CD4-positive, alpha-beta T cell (primary cell): Measurements from ENCODE around the gene GNE. TPM values are rescaled to one million over a fixed set of nuclear protein-coding genes. Genes with fewer than 3 reads are reported as not detected.

Experiments used
- ATAC-seq: fragments of 200-7000 bp; cut with Tn5 transposase; one replicate; pipeline ENCODE4 v1.10.0; 2022; ENCODE audit warnings: mild to moderate bottlenecking; ENCODE audit not compliant: poor library complexity
- CTCF ChIA-PET: fragments of 350-600 bp; sonication (Branson Sonifier 250); formaldehyde crosslinking; loops from one replicate; lab custom pipeline; 2021; ENCODE audit warnings: antibody characterized with exemption, inconsistent platforms; lab: Charles Lee
- POLR2A ChIA-PET: fragments of 350-600 bp; sonication (Branson Sonifier 250); formaldehyde crosslinking; loops from one replicate; lab custom pipeline; 2021; ENCODE audit warnings: antibody characterized with exemption, inconsistent platforms; lab: Charles Lee
- DNase-seq, 14 experiments: peaks; one replicate each; pipeline ENCODE4 v3.0.0-alpha.2; 2013 to 2020; ENCODE audit warnings: mixed read lengths in 2 of 14
- H3K27ac ChIP-seq, 2 donors: one replicate each; pipeline versions ENCODE4 v1.5.1 to v1.7.0; 2013; ENCODE audit warnings: low read length in 2 of 2, low read depth in 1 of 2, mild to moderate bottlenecking in 1 of 2
- H3K27me3 ChIP-seq, 2 experiments: 1 replicate in 1 of 2; 2 replicates in 1 of 2; pipeline versions ENCODE4 v1.6.1 to v1.7.0; 2013; ENCODE audit warnings: low read length in 2 of 2, control low read depth in 1 of 2, mild to moderate bottlenecking in 1 of 2, moderate library complexity in 1 of 2; ENCODE audit not compliant: insufficient read depth in 2 of 2, control insufficient read depth in 1 of 2
- H3K36me3 ChIP-seq: one replicate; pipeline ENCODE4 v1.6.1; 2013; ENCODE audit warnings: low read length, control low read depth; ENCODE audit not compliant: insufficient read depth
- H3K4me1 ChIP-seq: one replicate; pipeline ENCODE4 v1.6.1; 2013; ENCODE audit warnings: low read length, control low read depth; ENCODE audit not compliant: insufficient read depth
- H3K4me3 ChIP-seq: one replicate; pipeline ENCODE4 v1.5.1; 2013; ENCODE audit warnings: mild to moderate bottlenecking, low read length, moderate library complexity
- H3K9me3 ChIP-seq, 2 experiments: 1 replicate in 1 of 2; 2 replicates in 1 of 2; pipeline versions ENCODE4 v1.6.1 to v1.7.0; 2013; ENCODE audit warnings: low read length in 2 of 2, mild to moderate bottlenecking in 2 of 2, control low read depth in 1 of 2, moderate library complexity in 1 of 2; ENCODE audit not compliant: control insufficient read depth in 1 of 2, insufficient read depth in 1 of 2
- H3K27ac Mint-ChIP-seq: one replicate; pipeline ENCODE4 v1.8.0; 2020; ENCODE audit warnings: mixed read lengths
- H3K27me3 Mint-ChIP-seq: one replicate; pipeline ENCODE4 v1.8.0; 2021; ENCODE audit warnings: mixed read lengths
- H3K36me3 Mint-ChIP-seq: one replicate; pipeline ENCODE4 v1.8.0; 2021; ENCODE audit warnings: low read depth, mixed read lengths
- H3K4me1 Mint-ChIP-seq: one replicate; pipeline ENCODE4 v1.8.0; 2021; ENCODE audit warnings: low read depth, mixed read lengths
- H3K4me3 Mint-ChIP-seq: one replicate; pipeline ENCODE4 v1.8.0; 2020; ENCODE audit warnings: mild to moderate bottlenecking, mixed read lengths
- H3K9me3 Mint-ChIP-seq: one replicate; pipeline ENCODE4 v1.8.0; 2020; ENCODE audit warnings: mixed read lengths
- intact Hi-C, 2 experiments: fragments of 100-400 bp; cut with DNase I in 1 of 2; cut with micrococcal nuclease in 1 of 2; formaldehyde crosslinking; loops; one replicate each; pipeline versions ENCODE4 v1.15.1 to v1.9.0; 2023 to 2025; cut with DNase I, micrococcal nuclease
- total RNA-seq, 174 experiments: library from RNA in 2 of 174; stranded (reverse) in 2 of 174; gene quantifications; one replicate each; pipeline ENCODE4 v1.2.3 and lab custom pipeline; 2021 to 2026
- TF ChIP-seq, protein P1 (sequence below): fragments of 200-600 bp; IDR thresholded peaks from one replicate; pipeline ENCODE4 v1.8.0; 2022; ENCODE audit warnings: antibody characterized with exemption, mild to moderate bottlenecking

GNE gene
- total RNA-seq, 2 experiments from 2014 or later = 12.5 to 14.6 TPM

DNA sequence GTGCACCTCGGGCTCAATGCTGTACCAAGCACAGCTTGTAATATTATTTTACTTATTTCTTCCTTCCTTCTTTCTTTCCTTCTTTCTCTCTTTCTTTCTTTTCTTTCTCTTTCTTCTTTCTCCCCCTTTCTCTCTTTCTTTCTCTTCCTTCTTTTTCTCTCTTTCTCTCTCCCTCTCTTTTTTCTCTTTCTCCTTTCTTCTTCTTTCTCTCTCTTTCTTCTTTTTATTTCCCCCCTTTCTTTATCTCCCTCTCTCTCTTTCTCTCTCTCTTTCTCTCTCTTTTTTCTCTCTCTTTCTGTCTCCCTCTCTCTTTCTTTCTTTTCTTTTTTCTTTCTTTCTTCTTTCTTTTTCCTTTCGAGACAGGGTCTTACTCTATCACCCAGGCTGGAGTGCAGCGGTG is 32.7 kb upstream of the GNE start:
- H3K4me3 ChIP-seq = no peak overlapping the region
- no peaks in the 10 kb centered on the region for H3K9me3 Mint-ChIP-seq
- ATAC-seq (no peak), DNase-seq (no peak)
- H3K4me1 ChIP-seq = no peaks in the 10 kb centered on the region
- H3K4me3 Mint-ChIP-seq = no peak overlapping the region
- no peaks in the 10 kb centered on the region for H3K27me3 Mint-ChIP-seq
- H3K27me3 ChIP-seq = no peaks in the 10 kb centered on the region
- H3K36me3 Mint-ChIP-seq = no peaks in the 10 kb centered on the region
- intact Hi-C loops = no loop called here
- TF ChIP-seq, protein P1, sequence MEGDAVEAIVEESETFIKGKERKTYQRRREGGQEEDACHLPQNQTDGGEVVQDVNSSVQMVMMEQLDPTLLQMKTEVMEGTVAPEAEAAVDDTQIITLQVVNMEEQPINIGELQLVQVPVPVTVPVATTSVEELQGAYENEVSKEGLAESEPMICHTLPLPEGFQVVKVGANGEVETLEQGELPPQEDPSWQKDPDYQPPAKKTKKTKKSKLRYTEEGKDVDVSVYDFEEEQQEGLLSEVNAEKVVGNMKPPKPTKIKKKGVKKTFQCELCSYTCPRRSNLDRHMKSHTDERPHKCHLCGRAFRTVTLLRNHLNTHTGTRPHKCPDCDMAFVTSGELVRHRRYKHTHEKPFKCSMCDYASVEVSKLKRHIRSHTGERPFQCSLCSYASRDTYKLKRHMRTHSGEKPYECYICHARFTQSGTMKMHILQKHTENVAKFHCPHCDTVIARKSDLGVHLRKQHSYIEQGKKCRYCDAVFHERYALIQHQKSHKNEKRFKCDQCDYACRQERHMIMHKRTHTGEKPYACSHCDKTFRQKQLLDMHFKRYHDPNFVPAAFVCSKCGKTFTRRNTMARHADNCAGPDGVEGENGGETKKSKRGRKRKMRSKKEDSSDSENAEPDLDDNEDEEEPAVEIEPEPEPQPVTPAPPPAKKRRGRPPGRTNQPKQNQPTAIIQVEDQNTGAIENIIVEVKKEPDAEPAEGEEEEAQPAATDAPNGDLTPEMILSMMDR = no peak
- H3K36me3 ChIP-seq = no peaks in the 10 kb centered on the region
- no peak overlapping the region for H3K27ac Mint-ChIP-seq
- ChIA-PET POLR2A (no interaction called here), CTCF (interaction anchor here (0.8 kb wide), 1 partner anchor 138 kb away, joined by 3 read pairs; no protein-coding TSS in a partner anchor)
- no peaks in the 10 kb centered on the region for H3K4me1 Mint-ChIP-seq
- H3K9me3 ChIP-seq = no peaks in the 10 kb centered on the region
- no peak overlapping the region for H3K27ac ChIP-seq

DNA sequence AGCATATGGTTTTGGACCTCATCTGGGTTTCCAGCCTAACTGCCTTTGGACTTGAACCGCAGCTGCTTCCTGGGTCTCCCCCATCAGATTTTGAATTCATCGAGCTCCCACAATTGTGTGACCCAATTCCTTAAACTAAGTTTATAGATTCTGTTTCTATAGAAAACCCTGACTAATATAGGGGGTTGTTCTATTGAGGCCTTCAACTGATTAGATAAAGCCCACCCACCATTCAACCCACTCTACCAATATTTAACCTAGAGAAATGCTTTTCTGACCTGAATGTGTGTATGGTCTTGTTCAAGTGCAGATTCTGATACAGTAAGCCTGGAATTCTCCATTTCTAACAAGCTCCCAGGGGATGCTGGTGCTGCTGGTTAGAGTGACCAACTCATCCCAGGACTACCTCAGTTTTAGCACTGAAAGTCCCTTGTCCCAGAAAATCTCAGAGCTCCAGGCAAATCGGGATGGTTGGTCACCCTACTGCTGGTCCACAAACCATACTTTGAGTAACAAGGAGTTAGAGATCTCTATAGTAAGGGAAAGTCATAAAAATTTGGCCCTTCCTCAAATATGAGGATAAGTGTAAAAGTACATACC is 31.7 kb upstream of the GNE start:
- no peaks in the 10 kb centered on the region for H3K4me1 Mint-ChIP-seq
- H3K27ac Mint-ChIP-seq = no peak overlapping the region
- Histone ChIP-seq H3K27me3 (no peaks in the 10 kb centered on the region), H3K27ac (no peak overlapping the region), H3K36me3 (no peaks in the 10 kb centered on the region), H3K9me3 (no peaks in the 10 kb centered on the region), H3K4me3 (no peak overlapping the region), H3K4me1 (no peaks in the 10 kb centered on the region)
- H3K9me3 Mint-ChIP-seq = no peaks in the 10 kb centered on the region
- H3K27me3 Mint-ChIP-seq = no peaks in the 10 kb centered on the region
- TF ChIP-seq, protein P1 = no peak
- H3K36me3 Mint-ChIP-seq = no peaks in the 10 kb centered on the region
- H3K4me3 Mint-ChIP-seq = no peak overlapping the region
- ATAC-seq (no peak), DNase-seq (no peak)
- CTCF ChIA-PET = interaction anchor here (0.8 kb wide), 1 partner anchor 139 kb away, joined by 3 read pairs; no protein-coding TSS in a partner anchor
- intact Hi-C loops = no loop called here
- POLR2A ChIA-PET = no interaction called here

DNA sequence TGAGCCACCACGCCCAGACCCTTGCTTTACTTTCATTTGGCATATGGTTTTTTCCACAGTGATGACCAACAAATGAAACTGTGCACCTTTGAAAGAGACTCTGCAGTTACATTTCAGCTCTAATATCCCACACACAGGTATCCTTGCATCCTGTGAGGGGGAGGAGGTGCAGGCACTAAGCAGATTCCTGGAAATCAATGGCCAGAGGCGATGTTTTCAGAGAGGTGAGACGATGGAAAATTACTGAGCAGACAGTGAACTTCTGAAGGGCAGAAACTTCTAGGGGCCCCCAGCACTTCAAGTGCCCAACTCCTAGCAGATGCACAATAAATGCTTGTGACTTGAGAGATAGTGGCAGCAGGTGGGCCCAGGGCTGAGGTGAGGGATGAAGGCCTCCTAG is 29.8 kb upstream of the GNE start:
- no peak overlapping the region for H3K4me3 ChIP-seq
- no peaks in the 10 kb centered on the region for H3K27me3 ChIP-seq
- ChIA-PET CTCF (no interaction called here), POLR2A (no interaction called here)
- no peaks in the 10 kb centered on the region for H3K27me3 Mint-ChIP-seq
- H3K9me3 ChIP-seq = no peaks in the 10 kb centered on the region
- H3K4me3 Mint-ChIP-seq = no peak overlapping the region
- ATAC-seq (no peak), DNase-seq (no peak)
- no peak overlapping the region for H3K27ac ChIP-seq
- H3K27ac Mint-ChIP-seq = no peak overlapping the region
- intact Hi-C loops = no loop called here
- TF ChIP-seq, protein P1 = no peak
- H3K9me3 Mint-ChIP-seq = no peaks in the 10 kb centered on the region
- H3K4me1 ChIP-seq = no peaks in the 10 kb centered on the region
- H3K4me1 Mint-ChIP-seq = no peaks in the 10 kb centered on the region
- no peaks in the 10 kb centered on the region for H3K36me3 Mint-ChIP-seq
- H3K36me3 ChIP-seq = no peaks in the 10 kb centered on the region
